HepG2 (cell line): ENCODE results near the gene C20orf144. TPM values are rescaled to one million over a fixed set of nuclear protein-coding genes. Genes with fewer than 3 reads are reported as not detected.

Experiments
- DNMT1 ChIP-seq: sonication (generic); formaldehyde crosslinking; IDR thresholded peaks from 2 replicates; pipeline ENCODE4 v1.5.1; 2020; ENCODE audit warnings: mild to moderate bottlenecking, missing genetic modification reagents
- DRAP1 ChIP-seq: IDR thresholded peaks from 2 replicates; pipeline ENCODE4 v1.6.1; 2016; ENCODE audit warnings: missing genetic modification reagents, missing compliant biosample characterization
- GLMP ChIP-seq: sonication (generic); formaldehyde crosslinking; IDR thresholded peaks from 2 replicates; pipeline ENCODE4 v1.9.0; 2021; ENCODE audit warnings: missing genetic modification reagents, mild to moderate bottlenecking, borderline replicate concordance
- GTF2F1 ChIP-seq: fragments of 150-350 bp; IDR thresholded peaks from 2 replicates; pipeline ENCODE4 v1.6.1; 2014; ENCODE audit warnings: low read length
- HHEX ChIP-seq: IDR thresholded peaks from 2 replicates; pipeline ENCODE4 v1.6.1; 2016; ENCODE audit warnings: control low read depth
- MIER3 ChIP-seq: IDR thresholded peaks from 2 replicates; pipeline ENCODE4 v1.6.1; 2016; ENCODE audit warnings: missing compliant biosample characterization, borderline replicate concordance
- MYPOP ChIP-seq: sonication (generic); formaldehyde crosslinking; IDR thresholded peaks from 2 replicates; pipeline ENCODE4 v1.8.1; 2023; ENCODE audit warnings: mild to moderate bottlenecking, moderate library complexity, missing genetic modification reagents
- NFE2 ChIP-seq: sonication (generic); formaldehyde crosslinking; IDR thresholded peaks from 2 replicates; pipeline ENCODE4 v1.4.0; 2020; ENCODE audit warnings: missing genetic modification reagents
- NPAS2 ChIP-seq: sonication (generic); formaldehyde crosslinking; IDR thresholded peaks from 2 replicates; pipeline ENCODE4 v1.8.0; 2022; ENCODE audit warnings: mild to moderate bottlenecking, missing genetic modification reagents, borderline replicate concordance
- RXRA ChIP-seq: sonication (generic); formaldehyde crosslinking; IDR thresholded peaks from 2 replicates; pipeline ENCODE4 v1.5.1; 2020; ENCODE audit warnings: missing genetic modification reagents
- TAF15 ChIP-seq: fragments of 200-400 bp; formaldehyde crosslinking; IDR thresholded peaks from one replicate; pipeline ENCODE4 v1.6.1; 2018; ENCODE audit warnings: mild to moderate bottlenecking, low read depth, low read length; ENCODE audit not compliant: poor library complexity, severe bottlenecking
- TOPORS ChIP-seq: sonication (generic); formaldehyde crosslinking; IDR thresholded peaks from 2 replicates; pipeline ENCODE4 v1.8.0; 2023; ENCODE audit warnings: mild to moderate bottlenecking, missing genetic modification reagents
- XRCC5 ChIP-seq: fragments of 200-400 bp; formaldehyde crosslinking; optimal IDR thresholded peaks from 2 replicates; pipeline ENCODE3; 2017; ENCODE audit warnings: mild to moderate bottlenecking, low read length
- ZNF225 ChIP-seq: sonication (generic); formaldehyde crosslinking; IDR thresholded peaks from 2 replicates; pipeline ENCODE4 v1.4.0; 2020; ENCODE audit warnings: mild to moderate bottlenecking, missing genetic modification reagents
- ZNF329 ChIP-seq: sonication (generic); formaldehyde crosslinking; IDR thresholded peaks from 2 replicates; pipeline ENCODE4 v1.9.0; 2021; ENCODE audit warnings: low read depth, mild to moderate bottlenecking, missing genetic modification reagents
- ZNF569 ChIP-seq: sonication (generic); formaldehyde crosslinking; IDR thresholded peaks from 2 replicates; pipeline ENCODE4 v1.5.0; 2020; ENCODE audit warnings: mild to moderate bottlenecking, missing genetic modification reagents, moderate library complexity, borderline replicate concordance
- ZNF577 ChIP-seq: sonication (generic); formaldehyde crosslinking; IDR thresholded peaks from 2 replicates; pipeline ENCODE4 v1.4.0; 2020; ENCODE audit warnings: mild to moderate bottlenecking, low read depth, missing genetic modification reagents, borderline replicate concordance
- ZNF678 ChIP-seq: sonication (generic); formaldehyde crosslinking; IDR thresholded peaks from 2 replicates; pipeline ENCODE4 v1.4.0; 2020; ENCODE audit warnings: mild to moderate bottlenecking, missing genetic modification reagents
- ZNF713 ChIP-seq: sonication (generic); formaldehyde crosslinking; IDR thresholded peaks from 2 replicates; pipeline ENCODE4 v1.4.0; 2020; ENCODE audit warnings: mild to moderate bottlenecking, missing genetic modification reagents
- polyA plus RNA-seq, 8 experiments: library from polyadenylated mRNA; depleted of rRNA in 3 of 8; stranded (reverse) in 7 of 8; unstranded in 1 of 8; fragments of >200 nt; fragmentation: Illumina TruSeq in 4 of 8; extraction: Trizol in 4 of 8; gene quantifications; 2 replicates each; pipeline versions ENCODE4 v1.2.1 to v1.2.3, GENCODE V29; 2011 to 2016; ENCODE audit warnings: low read depth in 4 of 8, missing spikeins in 1 of 8, mixed read lengths in 1 of 8; ENCODE audit not compliant: insufficient read depth in 1 of 8
- total RNA-seq, 5 experiments: library from RNA; depleted of rRNA; stranded (reverse); fragments of >200 nt; fragmentation: Illumina TruSeq; extraction: Trizol; gene quantifications; 2 replicates each; pipeline ENCODE4 v1.2.3, GENCODE V29; 2016; ENCODE audit warnings: low read depth in 1 of 5
- TF ChIP-seq, protein P1 (sequence below): sonication (generic); formaldehyde crosslinking; IDR thresholded peaks from 2 replicates; pipeline ENCODE4 v1.8.0; 2022; ENCODE audit warnings: low read depth, missing genetic modification reagents
- TF ChIP-seq, protein P2 (sequence below): sonication (generic); formaldehyde crosslinking; IDR thresholded peaks from 2 replicates; pipeline ENCODE4 v1.5.0; 2020; ENCODE audit warnings: mild to moderate bottlenecking, missing genetic modification reagents, borderline replicate concordance

C20orf144 gene
- total and polyA plus RNA-seq, 2 of the 13 experiments (the other 11 are each of a cell fraction or from before 2014, with no cell fraction given) = 0.09 to 0.16 TPM

DNA sequence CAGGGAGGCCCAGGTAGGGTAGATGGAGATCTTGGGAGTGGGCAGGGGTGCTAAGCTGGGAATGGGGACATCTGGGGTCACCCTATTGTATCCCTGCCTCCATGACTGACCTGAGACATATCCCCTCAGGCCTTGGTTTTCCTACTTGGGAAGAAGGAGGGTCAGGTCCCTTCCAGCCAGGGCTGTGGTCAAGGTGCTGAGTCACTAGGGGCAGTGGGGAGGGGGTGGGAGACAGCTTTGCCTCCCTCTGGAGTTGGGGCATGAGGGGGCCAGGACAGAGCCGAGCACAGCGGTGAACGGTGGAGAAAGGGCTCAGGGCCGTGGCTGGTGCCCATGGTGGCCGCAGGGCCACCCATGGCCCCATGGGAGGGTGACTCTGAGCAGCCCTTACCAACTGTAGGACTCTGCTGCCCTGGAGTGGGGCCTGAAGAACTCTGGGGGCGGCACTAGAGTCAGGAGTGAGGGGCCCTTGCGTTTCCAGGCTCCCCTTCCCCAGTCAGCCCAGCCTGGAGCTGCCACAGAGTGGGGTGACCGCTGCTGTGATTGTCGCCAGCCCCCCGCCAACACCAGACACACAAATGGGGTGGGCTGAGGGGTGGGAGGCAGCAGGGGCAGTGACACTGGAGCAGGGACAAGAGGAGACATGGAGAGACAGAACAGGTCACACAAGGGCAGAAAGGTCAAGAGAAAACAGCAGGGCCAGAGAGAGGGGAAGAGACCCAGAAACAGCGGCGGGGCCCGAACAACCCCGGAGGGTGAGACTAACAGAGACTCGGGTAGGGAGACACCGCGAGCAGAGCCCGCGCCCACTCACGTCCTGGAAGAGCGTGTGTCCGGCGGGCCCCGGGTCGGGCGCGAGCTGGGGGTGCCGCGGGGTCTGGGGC, 11.5 kb downstream of the C20orf144 start (continued):
- TF ChIP-seq, protein P1, sequence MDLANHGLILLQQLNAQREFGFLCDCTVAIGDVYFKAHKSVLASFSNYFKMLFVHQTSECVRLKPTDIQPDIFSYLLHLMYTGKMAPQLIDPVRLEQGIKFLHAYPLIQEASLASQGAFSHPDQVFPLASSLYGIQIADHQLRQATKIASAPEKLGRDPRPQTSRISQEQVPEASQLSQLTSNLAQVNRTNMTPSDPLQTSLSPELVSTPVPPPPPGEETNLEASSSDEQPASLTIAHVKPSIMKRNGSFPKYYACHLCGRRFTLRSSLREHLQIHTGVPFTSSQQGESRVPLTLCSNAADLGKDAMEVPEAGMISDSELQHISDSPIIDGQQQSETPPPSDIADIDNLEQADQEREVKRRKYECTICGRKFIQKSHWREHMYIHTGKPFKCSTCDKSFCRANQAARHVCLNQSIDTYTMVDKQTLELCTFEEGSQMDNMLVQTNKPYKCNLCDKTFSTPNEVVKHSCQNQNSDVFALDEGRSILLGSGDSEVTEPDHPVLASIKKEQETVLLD (CRISPR knock-in tag) = no peak
- TF ChIP-seq TOPORS (CRISPR knock-in tag) (no peak), ZNF713 (CRISPR knock-in tag) (no peak), DRAP1 (no peak), ZNF678 (CRISPR knock-in tag) (no peak), MYPOP (no peak; the same call in 1 of the 2 replicates), RXRA (CRISPR knock-in tag) (no peak; the same call in 1 of the 2 replicates), ZNF569 (no peak; the same call in 1 of the 2 replicates), ZNF577 (no peak), DNMT1 (no peak; the same call in 1 of the 2 replicates), NFE2 (CRISPR knock-in tag) (peak; percentile 34; the same call in 1 of the 2 replicates), TAF15 (no peak), MIER3 (CRISPR knock-in tag) (no peak), ZNF225 (CRISPR knock-in tag) (no peak), NPAS2 (CRISPR knock-in tag) (no peak), HHEX (CRISPR knock-in tag) (no peak), XRCC5 (no peak), GTF2F1 (no peak), ZNF329 (CRISPR knock-in tag) (no peak), GLMP (CRISPR knock-in tag) (no peak)
- TF ChIP-seq, protein P2, sequence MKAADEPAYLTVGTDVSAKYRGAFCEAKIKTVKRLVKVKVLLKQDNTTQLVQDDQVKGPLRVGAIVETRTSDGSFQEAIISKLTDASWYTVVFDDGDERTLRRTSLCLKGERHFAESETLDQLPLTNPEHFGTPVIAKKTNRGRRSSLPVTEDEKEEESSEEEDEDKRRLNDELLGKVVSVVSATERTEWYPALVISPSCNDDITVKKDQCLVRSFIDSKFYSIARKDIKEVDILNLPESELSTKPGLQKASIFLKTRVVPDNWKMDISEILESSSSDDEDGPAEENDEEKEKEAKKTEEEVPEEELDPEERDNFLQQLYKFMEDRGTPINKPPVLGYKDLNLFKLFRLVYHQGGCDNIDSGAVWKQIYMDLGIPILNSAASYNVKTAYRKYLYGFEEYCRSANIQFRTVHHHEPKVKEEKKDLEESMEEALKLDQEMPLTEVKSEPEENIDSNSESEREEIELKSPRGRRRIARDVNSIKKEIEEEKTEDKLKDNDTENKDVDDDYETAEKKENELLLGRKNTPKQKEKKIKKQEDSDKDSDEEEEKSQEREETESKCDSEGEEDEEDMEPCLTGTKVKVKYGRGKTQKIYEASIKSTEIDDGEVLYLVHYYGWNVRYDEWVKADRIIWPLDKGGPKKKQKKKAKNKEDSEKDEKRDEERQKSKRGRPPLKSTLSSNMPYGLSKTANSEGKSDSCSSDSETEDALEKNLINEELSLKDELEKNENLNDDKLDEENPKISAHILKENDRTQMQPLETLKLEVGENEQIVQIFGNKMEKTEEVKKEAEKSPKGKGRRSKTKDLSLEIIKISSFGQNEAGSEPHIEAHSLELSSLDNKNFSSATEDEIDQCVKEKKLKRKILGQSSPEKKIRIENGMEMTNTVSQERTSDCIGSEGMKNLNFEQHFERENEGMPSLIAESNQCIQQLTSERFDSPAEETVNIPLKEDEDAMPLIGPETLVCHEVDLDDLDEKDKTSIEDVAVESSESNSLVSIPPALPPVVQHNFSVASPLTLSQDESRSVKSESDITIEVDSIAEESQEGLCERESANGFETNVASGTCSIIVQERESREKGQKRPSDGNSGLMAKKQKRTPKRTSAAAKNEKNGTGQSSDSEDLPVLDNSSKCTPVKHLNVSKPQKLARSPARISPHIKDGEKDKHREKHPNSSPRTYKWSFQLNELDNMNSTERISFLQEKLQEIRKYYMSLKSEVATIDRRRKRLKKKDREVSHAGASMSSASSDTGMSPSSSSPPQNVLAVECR = peak; percentile 54; the same call in 1 of the 2 replicates
